Right cardiac atrium (tissue), 5 donors: Measurements from ENCODE around the gene DIRAS3. TPM values are rescaled to one million over a fixed set of nuclear protein-coding genes. Genes with fewer than 3 reads are reported as not detected.
"Not testable (repeated sequence)": the region's sequence is repeated elsewhere in the genome, so short reads cannot be mapped to it uniquely, and the experiment has no call there.

Experiments
- ATAC-seq, 2 donors: fragments of 200-7000 bp; cut with Tn5 transposase; one replicate each; pipeline versions ENCODE4 v1.8.0 to v1.9.1; 2020; ENCODE audit warnings: moderate library complexity in 2 of 2, mild to moderate bottlenecking in 1 of 2
- DNase-seq, 3 donors: peaks; one replicate each; pipeline ENCODE4 v3.0.0-alpha.2; 2020
- H3K27ac ChIP-seq: one replicate; pipeline ENCODE4 v1.5.1; 2013; ENCODE audit warnings: mild to moderate bottlenecking, low read length, control low read depth, moderate library complexity
- H3K27me3 ChIP-seq: one replicate; pipeline ENCODE4 v1.6.1; 2013; ENCODE audit not compliant: control insufficient read depth, insufficient read depth
- H3K4me1 ChIP-seq: one replicate; pipeline ENCODE4 v1.6.1; 2013; ENCODE audit warnings: low read length; ENCODE audit not compliant: control insufficient read depth, insufficient read depth
- H3K4me3 ChIP-seq: one replicate; pipeline ENCODE4 v1.5.1; 2013; ENCODE audit warnings: low read length, control low read depth
- H3K9me3 ChIP-seq: one replicate; pipeline ENCODE4 v1.6.1; 2013; ENCODE audit warnings: low read length; ENCODE audit not compliant: control insufficient read depth
- WGBS: extraction: QIAGEN DNeasy Blood & Tissue Kit; methylation state at CpG from one replicate; pipeline ENCODE4 v1.1.7; 2013; 5-methylcytosine and 5-hydroxymethylcytosine counted together
- intact Hi-C, 4 donors: fragments of 100-400 bp; cut with DNase I; formaldehyde crosslinking; loops; one replicate each; pipeline versions ENCODE4 v1.11.0 to v1.14.0; 2022 to 2023
- long read RNA-seq, 4 donors: library from polyadenylated mRNA; unstranded; transcript quantifications; one replicate each; pipeline ENCODE4 v2.0.0, GENCODE V29; 2020 to 2021
- polyA plus RNA-seq: library from polyadenylated mRNA; stranded (reverse); fragments of 200-250 nt; gene quantifications from one replicate; pipeline ENCODE4 v1.2.3, GENCODE V29; 2013
- total RNA-seq, 4 donors: library from RNA; stranded (reverse); fragmentation: NEBNext Ultra II Directional; extraction: Animal tissue kit (Norgen Biotek cat#: 25700); gene quantifications; one replicate each; pipeline ENCODE4 v1.2.1, GENCODE V29; 2021
- donor health status: healthy with polysubstance abuse.
- donor health status: DM: no; HTN: yes; CAD: no.
- donor health status: DM: no; HTN: no; CAD: no.
- donor health status: DM: no; HTN: yes; CAD: no; lungs with severe emphysema.
- donor health status: DM: yes; HTN: yes; CAD: no.

DIRAS3 gene, protein sequence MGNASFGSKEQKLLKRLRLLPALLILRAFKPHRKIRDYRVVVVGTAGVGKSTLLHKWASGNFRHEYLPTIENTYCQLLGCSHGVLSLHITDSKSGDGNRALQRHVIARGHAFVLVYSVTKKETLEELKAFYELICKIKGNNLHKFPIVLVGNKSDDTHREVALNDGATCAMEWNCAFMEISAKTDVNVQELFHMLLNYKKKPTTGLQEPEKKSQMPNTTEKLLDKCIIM
- total RNA-seq (1 to 10 TPM; 3.0 to 8.7 (median 5.2) TPM), polyA plus RNA-seq (6.6 TPM)
- long read RNA-seq, donor 1, partial matches to known transcripts, result 0 of 3 reads
- long read RNA-seq, donor 1, other reads (novel, unspliced or antisense), result 0 of 3 reads
- long read RNA-seq, donor 2, transcript DIRAS3-202 (2 exons, 1,481 nt), result major isoform, 8 of 8 reads
- long read RNA-seq, donor 2, partial matches to known transcripts, result 0 of 8 reads
- long read RNA-seq, donor 2, other reads (novel, unspliced or antisense), result 0 of 8 reads
- long read RNA-seq, donor 3, transcript DIRAS3-202 (2 exons, 1,481 nt), result major isoform, 66 of 70 reads
- long read RNA-seq, donor 3, partial matches to known transcripts, result 4 of 70 reads
- long read RNA-seq, donor 3, other reads (novel, unspliced or antisense), result 0 of 70 reads
- long read RNA-seq, donor 4, transcript DIRAS3-202 (2 exons, 1,481 nt), result major isoform, 11 of 11 reads
- long read RNA-seq, donor 4, partial matches to known transcripts, result 0 of 11 reads
- long read RNA-seq, donor 4, other reads (novel, unspliced or antisense), result 0 of 11 reads

DNA sequence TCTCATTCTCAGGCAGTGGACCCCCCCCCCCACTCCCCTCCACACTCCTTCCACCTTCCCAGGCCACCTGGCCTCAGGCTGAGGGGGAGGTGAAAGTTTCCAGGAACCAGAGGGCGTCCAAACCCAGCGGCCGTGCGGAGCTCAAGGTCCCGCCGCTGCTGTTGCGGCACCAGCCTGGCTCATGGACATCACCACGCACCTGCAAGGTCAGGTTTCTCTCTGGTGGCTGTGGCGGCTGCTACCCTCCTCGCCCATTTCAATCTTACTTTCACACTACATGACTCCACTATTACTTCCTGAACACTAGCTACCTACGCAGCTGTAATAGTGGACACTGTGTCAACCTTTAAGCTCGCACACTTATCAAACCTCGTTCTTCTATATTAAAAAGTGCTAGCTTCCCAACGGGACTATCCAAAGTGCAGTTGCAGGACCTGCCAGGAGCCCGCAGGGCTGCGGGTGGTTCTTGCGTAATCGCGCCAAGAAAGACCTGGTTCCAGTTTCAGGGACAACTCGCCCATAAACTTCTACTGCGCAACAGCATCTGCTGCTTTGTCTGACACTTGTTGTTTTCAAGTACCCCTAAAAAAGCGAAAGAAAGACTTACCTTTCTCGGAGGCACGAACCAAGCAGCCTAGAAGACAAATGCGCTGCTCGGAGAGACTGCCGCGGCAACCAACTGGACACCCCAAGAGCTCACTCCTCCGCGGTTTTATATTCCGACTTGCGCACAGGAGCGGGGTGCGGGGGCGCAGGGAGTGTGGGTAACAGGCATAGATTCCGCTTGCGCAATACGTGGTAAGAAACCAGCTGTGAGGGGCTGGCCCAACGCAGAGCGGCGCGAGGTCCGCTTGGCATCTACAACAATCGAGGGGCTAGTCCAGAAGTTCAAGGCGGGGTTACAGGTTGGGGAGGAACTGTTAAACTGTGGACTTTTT, at the start of gene DIRAS3:
Gene DIRAS3, minus strand, starts transcription at position 687 of the 938 bp plus-strand sequence. CDS start 3,330 bp downstream, outside the sequence.
- DNase-seq (peak in 2 of 3 donors; percentile 61 to 64), ATAC-seq (peak; percentile 53 to 71)
- no peaks in the 10 kb centered on the region for H3K9me3 ChIP-seq
- H3K27me3 ChIP-seq, result no peaks in the 10 kb centered on the region
- no peaks in the 10 kb centered on the region for H3K4me1 ChIP-seq
- intact Hi-C loops, result no loop called here
- WGBS, result 59% methylated on average over 45 of the region's 45 CpGs
- H3K4me3 ChIP-seq, result peak within 1 kb of the TSS; percentile 47
- no peak within 1 kb of the TSS for H3K27ac ChIP-seq

DNA sequence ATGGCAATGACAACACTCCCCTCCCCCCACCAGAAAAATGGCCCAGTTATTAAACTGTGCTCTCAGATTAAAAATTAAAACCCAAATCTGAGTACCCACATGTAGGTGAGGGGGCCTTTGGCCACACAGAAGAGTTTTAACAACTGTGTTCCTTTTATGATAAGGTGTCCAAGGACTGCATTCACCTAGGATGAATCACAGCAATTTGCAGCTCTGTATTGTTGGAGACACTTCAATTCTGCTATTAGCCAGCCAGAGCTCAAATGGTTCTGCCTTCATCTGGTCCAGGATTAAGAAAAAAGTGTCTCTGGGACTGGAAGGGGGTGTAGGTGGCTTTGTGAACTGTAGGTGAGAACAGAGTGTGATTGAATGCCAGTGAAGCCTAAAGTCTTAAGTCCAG, 43.3 kb upstream of the DIRAS3 start:
- H3K27ac ChIP-seq, result no peak overlapping the region
- no peak for DNase-seq

DNA sequence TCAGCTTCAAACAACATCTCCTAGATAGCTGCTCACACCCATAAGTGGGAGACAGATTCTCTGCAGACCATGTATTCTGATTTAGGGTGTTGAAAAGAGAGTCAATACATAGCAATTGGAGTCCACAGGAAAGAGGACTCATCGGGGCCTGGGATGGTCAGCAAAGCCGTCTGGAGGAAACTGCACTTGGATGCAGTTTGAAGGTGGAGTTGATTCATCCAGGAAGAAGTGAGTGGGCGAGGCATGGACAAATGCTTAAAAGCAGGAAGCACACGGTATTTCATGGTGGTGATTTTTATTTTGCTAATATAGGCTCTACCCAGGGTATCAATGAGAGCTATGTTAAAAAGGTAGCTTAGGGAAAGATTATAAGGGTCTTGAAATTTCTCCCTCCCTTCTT, 36.8 kb upstream of the DIRAS3 start:
- no peaks in the 10 kb centered on the region for H3K27me3 ChIP-seq
- no peaks in the 10 kb centered on the region for H3K9me3 ChIP-seq
- no peak overlapping the region for H3K4me3 ChIP-seq
- DNase-seq, result no peak
- H3K4me1 ChIP-seq, result no peaks in the 10 kb centered on the region
- intact Hi-C loops, result no loop called here
- ATAC-seq, result no peak
- 71% methylated on average over 4 of the region's 4 CpGs for WGBS
- no peak overlapping the region for H3K27ac ChIP-seq

More for the DNA sequence above, 43.3 kb upstream of the DIRAS3 start:
- intact Hi-C loops, result no loop called here
- H3K9me3 ChIP-seq, result no peaks in the 10 kb centered on the region
- H3K4me1 ChIP-seq, result no peaks in the 10 kb centered on the region
- H3K27me3 ChIP-seq, result no peaks in the 10 kb centered on the region
- H3K4me3 ChIP-seq, result no peak overlapping the region
- ATAC-seq, result peak in 1 of 2 donors; percentile 35

DNA sequence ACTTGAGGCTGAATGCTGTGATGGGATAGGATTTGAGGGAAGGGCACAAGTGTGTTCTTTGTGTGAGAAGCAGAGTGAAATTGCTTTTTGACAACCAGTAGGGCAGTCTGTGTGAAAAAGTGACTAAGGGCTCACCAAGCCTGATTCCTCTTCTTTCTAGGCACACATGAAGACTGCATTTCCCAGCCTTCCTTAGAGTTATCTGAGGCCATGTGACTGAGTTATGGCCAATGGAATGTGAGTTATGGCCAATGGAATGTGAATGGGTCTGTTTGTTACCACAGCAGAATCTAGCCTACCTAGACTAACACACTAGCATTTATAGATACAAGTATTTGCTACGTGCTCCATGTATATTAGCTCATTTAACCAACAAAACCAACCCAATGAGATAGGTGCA, 35.3 kb upstream of the DIRAS3 start:
- ATAC-seq, result no peak
- no peak overlapping the region for H3K27ac ChIP-seq
- WGBS, result 92% methylated on average over 1 of the region's 1 CpG
- no peak for DNase-seq
- H3K9me3 ChIP-seq, result no peaks in the 10 kb centered on the region
- intact Hi-C loops, result no loop called here
- H3K27me3 ChIP-seq, result no peaks in the 10 kb centered on the region
- H3K4me1 ChIP-seq, result no peaks in the 10 kb centered on the region
- no peak overlapping the region for H3K4me3 ChIP-seq

DNA sequence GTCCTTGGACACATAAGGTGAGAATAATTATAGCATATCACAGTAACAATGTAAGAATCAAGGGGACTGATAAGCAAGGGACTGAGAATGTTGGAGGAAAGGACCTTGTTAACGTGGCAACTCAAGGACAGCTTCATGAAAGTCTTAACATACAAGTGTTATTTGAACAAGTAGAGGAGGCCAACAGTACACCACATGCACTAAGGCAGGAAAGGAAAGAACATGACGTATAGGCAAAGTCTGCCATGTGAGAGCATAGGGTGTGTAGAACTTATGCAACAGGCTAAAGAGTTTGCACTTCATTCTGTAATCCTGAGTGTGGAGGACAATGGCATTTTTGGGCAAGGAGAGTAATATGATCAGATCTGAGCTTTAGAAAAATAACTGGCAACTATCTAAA, 33.3 kb upstream of the DIRAS3 start:
- H3K4me3 ChIP-seq, result no peak overlapping the region
- no peaks in the 10 kb centered on the region for H3K9me3 ChIP-seq
- intact Hi-C loops, result no loop called here
- ATAC-seq, result no peak
- 46% methylated on average over 2 of the region's 2 CpGs for WGBS
- no peaks in the 10 kb centered on the region for H3K4me1 ChIP-seq
- DNase-seq, result no peak
- no peaks in the 10 kb centered on the region for H3K27me3 ChIP-seq
- no peak overlapping the region for H3K27ac ChIP-seq

DNA sequence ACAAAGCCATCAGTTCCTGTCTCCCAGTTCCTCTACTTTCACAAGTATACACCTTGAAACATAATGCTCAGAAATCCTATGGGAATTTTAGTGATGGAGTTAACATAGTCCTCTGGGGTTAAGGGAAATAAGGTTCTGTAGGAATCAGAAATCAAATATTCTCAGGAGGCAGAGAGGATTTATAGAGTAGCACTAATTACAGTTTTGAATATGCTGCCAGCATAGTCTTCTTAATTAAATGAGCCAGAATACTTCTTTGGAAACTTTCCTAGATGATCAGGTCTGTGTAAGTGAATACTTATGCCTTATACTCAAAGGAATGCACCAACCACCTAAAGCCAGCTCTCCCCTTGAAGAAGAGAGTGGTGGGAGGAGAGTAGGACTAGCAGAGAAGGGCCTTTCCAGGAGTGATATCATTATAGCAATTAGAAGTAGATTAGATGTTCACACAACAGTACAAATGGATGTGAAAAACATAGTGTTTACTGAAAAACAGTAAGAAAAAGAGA, 31.4 kb upstream of the DIRAS3 start:
- H3K4me1 ChIP-seq, result no peaks in the 10 kb centered on the region
- H3K9me3 ChIP-seq, result no peaks in the 10 kb centered on the region
- intact Hi-C loops, result no loop called here
- no peak overlapping the region for H3K27ac ChIP-seq
- no peaks in the 10 kb centered on the region for H3K27me3 ChIP-seq
- no peak for ATAC-seq
- no peak overlapping the region for H3K4me3 ChIP-seq
- DNase-seq, result no peak

DNA sequence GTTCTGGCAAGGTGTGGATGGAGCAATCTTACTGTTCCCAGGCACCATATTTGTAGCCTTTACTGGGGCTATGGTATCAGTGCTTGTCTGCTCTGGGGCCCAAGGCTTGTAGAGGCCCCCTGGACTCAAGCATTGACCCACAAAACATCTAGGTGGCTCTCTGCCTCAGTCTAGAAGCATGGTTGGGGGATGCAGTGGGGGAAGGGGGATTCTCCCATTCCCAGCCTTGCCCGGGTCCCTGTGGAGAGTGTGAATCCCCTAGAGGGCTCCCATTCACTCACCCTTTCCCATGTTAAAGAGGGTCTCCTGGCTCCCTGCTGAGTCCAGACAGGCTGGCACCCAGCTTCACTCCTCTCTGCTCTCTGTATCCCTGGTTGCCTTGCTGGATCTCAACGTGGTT, 28.2 kb upstream of the DIRAS3 start:
- ATAC-seq (no peak), DNase-seq (no peak)
- H3K4me3 ChIP-seq, result no peak overlapping the region
- no peaks in the 10 kb centered on the region for H3K9me3 ChIP-seq
- WGBS, result 77% methylated on average over 2 of the region's 2 CpGs
- H3K27ac ChIP-seq, result no peak overlapping the region
- no peaks in the 10 kb centered on the region for H3K27me3 ChIP-seq
- intact Hi-C loops, result no loop called here
- H3K4me1 ChIP-seq, result no peaks in the 10 kb centered on the region

DNA sequence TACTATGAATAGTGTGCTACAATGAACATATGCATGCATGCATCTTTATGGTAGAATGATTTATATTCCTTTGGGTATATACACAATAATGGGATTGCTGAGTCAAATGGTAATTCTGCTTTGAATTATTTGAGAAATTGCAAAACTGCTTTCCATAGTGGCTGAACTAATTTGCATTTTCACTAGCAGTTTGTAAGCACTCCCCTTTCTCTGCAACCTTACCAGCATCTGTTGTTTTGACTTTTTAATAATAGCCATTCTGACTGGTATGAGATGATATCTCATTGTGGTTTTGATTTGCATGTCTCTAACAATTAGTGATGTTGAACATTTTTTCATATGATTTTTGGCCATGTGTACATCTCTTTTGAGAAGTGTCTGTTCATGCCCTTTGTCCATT, 24.0 kb upstream of the DIRAS3 start:
- ATAC-seq (no peak), DNase-seq (no peak)
- Histone ChIP-seq H3K4me3 (no peak overlapping the region), H3K27ac (no peak overlapping the region), H3K27me3 (no peaks in the 10 kb centered on the region), H3K4me1 (no peaks in the 10 kb centered on the region), H3K9me3 (no peaks in the 10 kb centered on the region)
- intact Hi-C loops, result no loop called here

DNA sequence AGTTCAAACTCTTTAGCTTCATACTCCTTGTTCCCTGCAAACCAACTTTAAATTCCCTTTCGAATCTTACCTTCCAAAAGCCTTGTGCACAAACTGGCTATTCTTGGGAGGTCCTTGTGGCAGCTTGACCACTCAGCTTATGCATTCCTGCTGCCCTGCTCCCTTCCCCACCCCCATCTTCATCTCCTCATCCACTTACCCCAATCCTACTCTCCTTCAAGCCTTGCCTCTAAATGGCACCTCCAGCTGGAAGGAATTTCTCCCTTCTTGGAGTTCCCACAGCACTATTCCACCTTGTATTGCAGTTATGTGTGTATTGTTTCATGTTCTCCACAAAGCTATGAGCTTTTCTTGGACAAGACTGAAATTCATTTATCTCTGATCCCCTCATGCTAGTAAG, 15.3 kb upstream of the DIRAS3 start:
- no peak for DNase-seq
- intact Hi-C loops, result no loop called here
- WGBS, result 93% methylated on average over 1 of the region's 1 CpG
- H3K4me3 ChIP-seq, result no peak overlapping the region
- H3K27me3 ChIP-seq, result no peaks in the 10 kb centered on the region
- H3K4me1 ChIP-seq, result no peaks in the 10 kb centered on the region
- no peaks in the 10 kb centered on the region for H3K9me3 ChIP-seq
- ATAC-seq, result no peak
- H3K27ac ChIP-seq, result no peak overlapping the region

DNA sequence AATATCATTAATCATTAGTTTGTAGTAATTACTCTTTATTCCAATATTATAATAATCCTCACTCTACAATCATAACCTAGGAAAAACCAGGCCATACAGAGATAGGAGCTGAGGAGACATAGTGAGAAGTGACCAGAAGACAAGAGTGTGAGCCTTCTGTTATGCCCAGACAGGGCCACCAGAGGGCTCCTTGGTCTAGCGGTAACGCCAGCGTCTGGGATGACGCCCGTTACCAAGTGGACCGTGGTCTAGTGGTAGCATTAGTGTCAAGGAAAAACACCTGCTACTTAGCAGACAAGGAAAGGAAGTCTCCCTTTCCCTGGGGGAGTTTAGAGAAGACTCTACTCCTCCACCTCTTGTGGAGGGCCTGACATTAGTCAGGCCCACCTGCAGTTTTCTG, 7.6 kb upstream of the DIRAS3 start:
- H3K4me3 ChIP-seq, H3K27me3 ChIP-seq, H3K4me1 ChIP-seq, ATAC-seq, H3K27ac ChIP-seq, intact Hi-C loops, H3K9me3 ChIP-seq, DNase-seq: not testable (repeated sequence)
- 93% methylated on average over 6 of the region's 6 CpGs for WGBS
